ENCODE data around the gene RNF148. TPM values are rescaled to one million over a fixed set of nuclear protein-coding genes. Genes with fewer than 3 reads are reported as not detected.

The RNF148 gene
- total RNA-seq, 3 donors from 2014 or later: 1.3 to 11.8 (median 10.7) TPM

DNA sequence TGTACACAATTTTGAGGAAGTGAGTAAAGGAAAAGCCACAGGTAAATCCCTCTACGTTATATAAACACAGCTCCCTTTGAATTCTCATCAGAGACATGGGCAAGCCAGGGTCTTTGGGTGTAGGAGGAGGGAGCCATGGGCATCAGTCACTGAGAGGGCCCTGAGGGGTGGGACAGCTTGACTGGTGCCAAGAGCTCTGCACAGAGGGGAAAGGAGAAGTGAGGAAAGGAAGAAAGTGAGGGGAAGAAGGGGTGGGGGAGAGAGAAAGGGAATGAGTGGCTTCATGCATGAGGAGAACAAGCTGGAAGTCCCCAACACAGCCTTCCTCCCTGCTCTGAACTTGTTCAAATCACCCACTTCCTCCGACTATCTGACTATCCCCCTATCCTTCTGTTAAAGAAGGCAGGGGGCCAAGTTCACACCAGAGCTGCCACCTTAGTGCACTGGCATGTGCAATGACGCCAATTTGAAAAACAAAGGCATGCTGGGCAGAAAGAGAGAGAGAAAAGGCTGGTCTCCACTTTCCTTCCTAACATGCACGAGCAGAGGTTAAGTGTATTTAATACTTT is 16.4 kb upstream of the RNF148 start:
- DNase-seq (ENCODE audit: low spot score in 2 of 2): no peak
- H3K4me3 ChIP-seq: no peak overlapping the region
- H3K9me3 ChIP-seq: no peaks in the 10 kb centered on the region
- H3K36me3 ChIP-seq: no peaks in the 10 kb centered on the region
- no peaks in the 10 kb centered on the region for H3K4me1 ChIP-seq
- intact Hi-C loops (cut with DNase I; ENCODE audit: low total_unique reads): no loop called here
- TF ChIP-seq, protein P1, sequence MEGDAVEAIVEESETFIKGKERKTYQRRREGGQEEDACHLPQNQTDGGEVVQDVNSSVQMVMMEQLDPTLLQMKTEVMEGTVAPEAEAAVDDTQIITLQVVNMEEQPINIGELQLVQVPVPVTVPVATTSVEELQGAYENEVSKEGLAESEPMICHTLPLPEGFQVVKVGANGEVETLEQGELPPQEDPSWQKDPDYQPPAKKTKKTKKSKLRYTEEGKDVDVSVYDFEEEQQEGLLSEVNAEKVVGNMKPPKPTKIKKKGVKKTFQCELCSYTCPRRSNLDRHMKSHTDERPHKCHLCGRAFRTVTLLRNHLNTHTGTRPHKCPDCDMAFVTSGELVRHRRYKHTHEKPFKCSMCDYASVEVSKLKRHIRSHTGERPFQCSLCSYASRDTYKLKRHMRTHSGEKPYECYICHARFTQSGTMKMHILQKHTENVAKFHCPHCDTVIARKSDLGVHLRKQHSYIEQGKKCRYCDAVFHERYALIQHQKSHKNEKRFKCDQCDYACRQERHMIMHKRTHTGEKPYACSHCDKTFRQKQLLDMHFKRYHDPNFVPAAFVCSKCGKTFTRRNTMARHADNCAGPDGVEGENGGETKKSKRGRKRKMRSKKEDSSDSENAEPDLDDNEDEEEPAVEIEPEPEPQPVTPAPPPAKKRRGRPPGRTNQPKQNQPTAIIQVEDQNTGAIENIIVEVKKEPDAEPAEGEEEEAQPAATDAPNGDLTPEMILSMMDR (IDR thresholded peaks at IDR 0.05): no peak
- TF ChIP-seq POLR2AphosphoS5 (IDR thresholded peaks at IDR 0.05) (no peak), POLR2A (IDR thresholded peaks at IDR 0.05) (no peak)
- H3K27ac ChIP-seq: no peak overlapping the region
- no peaks in the 10 kb centered on the region for H3K27me3 ChIP-seq

DNA sequence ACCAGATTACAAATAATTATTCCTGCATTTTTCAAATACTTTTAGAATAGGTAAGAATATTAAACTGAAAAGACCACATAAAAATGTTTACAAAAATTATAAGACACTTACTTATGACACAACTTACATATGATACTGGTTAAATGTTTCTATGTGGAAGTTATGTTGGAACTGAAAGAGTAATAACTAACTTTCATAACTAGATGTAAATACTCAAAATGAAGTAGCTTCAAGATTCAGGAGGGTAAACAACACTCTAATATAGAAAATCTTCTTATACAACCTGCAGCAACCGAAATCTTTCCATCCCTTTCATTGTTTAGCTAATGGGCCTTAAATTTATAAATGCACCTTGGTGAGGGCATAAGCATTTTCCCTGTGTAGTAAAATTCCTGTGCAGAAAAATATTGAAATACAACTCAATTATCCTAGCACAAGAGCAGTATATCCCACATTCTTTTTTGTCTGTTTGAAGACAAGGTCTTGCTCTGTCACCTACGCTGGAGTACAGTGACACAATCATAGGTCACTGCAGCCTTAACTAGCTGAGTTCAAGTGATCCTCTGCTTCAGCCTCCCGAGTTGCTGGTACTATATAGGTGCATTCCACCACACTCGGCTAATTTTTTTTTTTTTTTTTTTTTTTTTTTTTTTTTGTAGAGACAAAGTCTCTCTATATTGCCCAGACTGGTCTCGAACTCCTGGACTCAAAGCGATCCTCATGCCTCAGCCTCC is 14.8 kb upstream of the RNF148 start:
- Histone ChIP-seq H3K4me3 (no peak overlapping the region), H3K36me3 (no peaks in the 10 kb centered on the region), H3K27me3 (no peaks in the 10 kb centered on the region), H3K9me3 (no peaks in the 10 kb centered on the region), H3K4me1 (no peaks in the 10 kb centered on the region), H3K27ac (no peak overlapping the region)
- no peak for DNase-seq (ENCODE audit: low spot score in 2 of 2)
- TF ChIP-seq, protein P1 (IDR thresholded peaks at IDR 0.05): no peak
- no peak for TF ChIP-seq POLR2A (IDR thresholded peaks at IDR 0.05)
- TF ChIP-seq POLR2AphosphoS5 (IDR thresholded peaks at IDR 0.05): no peak
- intact Hi-C loops (cut with DNase I; ENCODE audit: low total_unique reads): no loop called here

DNA sequence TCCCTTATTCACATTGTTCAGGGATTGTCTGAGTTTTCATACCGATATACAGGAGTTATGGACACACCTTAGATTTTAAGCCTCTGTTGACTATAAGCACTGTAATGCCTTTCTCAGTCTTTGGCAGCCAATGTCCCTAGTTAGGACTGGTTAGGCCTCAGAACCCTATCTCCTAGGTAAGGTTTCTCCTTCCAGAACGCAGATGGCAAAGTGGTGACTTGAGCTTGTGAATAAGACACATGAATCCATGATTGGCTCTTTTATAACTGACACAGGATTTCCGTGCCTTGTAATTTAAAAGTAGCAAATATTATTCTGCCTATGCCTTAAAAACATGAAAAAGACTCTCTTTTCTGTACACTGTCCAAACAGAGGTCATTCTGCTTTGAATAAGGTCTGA is 12.5 kb upstream of the RNF148 start:
- H3K27ac ChIP-seq: no peak overlapping the region
- H3K4me3 ChIP-seq: no peak overlapping the region
- H3K27me3 ChIP-seq: no peaks in the 10 kb centered on the region
- DNase-seq (ENCODE audit: low spot score in 2 of 2): no peak
- no peaks in the 10 kb centered on the region for H3K4me1 ChIP-seq
- TF ChIP-seq POLR2AphosphoS5 (IDR thresholded peaks at IDR 0.05) (no peak), POLR2A (IDR thresholded peaks at IDR 0.05) (no peak)
- TF ChIP-seq, protein P1 (IDR thresholded peaks at IDR 0.05): no peak
- no peaks in the 10 kb centered on the region for H3K36me3 ChIP-seq
- no peaks in the 10 kb centered on the region for H3K9me3 ChIP-seq
- intact Hi-C loops (cut with DNase I; ENCODE audit: low total_unique reads): no loop called here

DNA sequence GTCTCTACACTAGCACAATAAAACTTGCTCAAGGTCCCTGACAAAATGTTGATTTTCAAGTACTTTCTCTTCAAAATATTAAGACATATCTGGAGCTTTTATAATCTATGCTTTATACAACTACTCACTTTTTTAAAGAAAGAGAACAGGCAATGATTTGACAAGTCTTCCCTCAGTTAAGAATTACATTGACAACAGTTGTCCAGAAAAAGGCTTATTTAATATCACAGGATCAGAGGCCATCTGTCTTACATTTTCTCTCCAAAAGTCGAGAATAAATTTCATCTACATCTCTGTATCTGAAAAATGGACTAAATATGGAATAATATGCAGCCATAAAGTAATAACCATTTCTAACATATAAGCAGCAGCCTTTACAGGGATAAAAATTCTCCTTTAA is 8.2 kb upstream of the RNF148 start:
- H3K4me3 ChIP-seq: no peak overlapping the region
- TF ChIP-seq POLR2A (IDR thresholded peaks at IDR 0.05): no peak
- no peak for TF ChIP-seq POLR2AphosphoS5 (IDR thresholded peaks at IDR 0.05)
- TF ChIP-seq, protein P1 (IDR thresholded peaks at IDR 0.05): no peak
- H3K9me3 ChIP-seq: no peaks in the 10 kb centered on the region
- no peaks in the 10 kb centered on the region for H3K36me3 ChIP-seq
- H3K27me3 ChIP-seq: no peaks in the 10 kb centered on the region
- intact Hi-C loops (cut with DNase I; ENCODE audit: low total_unique reads): no loop called here
- H3K27ac ChIP-seq: no peak overlapping the region
- DNase-seq (ENCODE audit: low spot score in 2 of 2): no peak
- H3K4me1 ChIP-seq: no peaks in the 10 kb centered on the region

DNA sequence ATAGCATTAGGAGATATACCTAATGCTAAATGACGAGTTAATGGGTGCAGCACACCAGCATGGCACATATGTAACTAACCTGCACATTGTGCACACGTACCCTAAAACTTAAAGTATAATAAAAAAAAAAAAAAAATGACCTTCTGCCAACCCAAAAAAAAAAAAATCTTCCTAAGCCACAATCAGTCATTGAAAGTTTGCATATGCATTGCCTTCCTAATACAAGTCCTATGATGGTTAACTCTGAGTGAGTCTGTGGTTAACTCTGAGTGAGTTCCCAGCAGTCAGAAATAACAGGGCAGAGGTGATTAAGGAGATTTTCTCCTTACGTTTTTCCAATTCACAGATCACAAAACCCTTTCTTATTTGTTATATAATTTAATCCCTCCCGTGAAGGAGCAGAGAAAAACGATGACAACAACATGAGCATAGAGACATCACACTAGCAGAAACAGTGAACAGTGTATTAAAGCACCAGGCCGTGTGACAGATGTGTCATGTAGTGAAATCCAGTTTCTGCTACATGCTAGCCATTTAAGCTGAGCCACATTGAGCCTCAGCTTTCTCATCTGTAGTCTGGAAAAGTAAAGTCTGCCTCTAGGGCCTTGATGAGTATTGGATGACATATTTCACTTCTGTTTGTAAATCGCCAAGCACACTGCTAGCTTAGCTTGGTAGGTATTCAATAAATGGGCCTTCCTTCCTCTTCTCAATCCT is 7.4 kb upstream of the RNF148 start:
- Histone ChIP-seq H3K36me3 (no peaks in the 10 kb centered on the region), H3K4me1 (no peaks in the 10 kb centered on the region), H3K9me3 (no peaks in the 10 kb centered on the region), H3K27me3 (no peaks in the 10 kb centered on the region), H3K27ac (no peak overlapping the region), H3K4me3 (no peak overlapping the region)
- intact Hi-C loops (cut with DNase I; ENCODE audit: low total_unique reads): no loop called here
- DNase-seq (ENCODE audit: low spot score in 2 of 2): no peak
- TF ChIP-seq POLR2AphosphoS5 (IDR thresholded peaks at IDR 0.05): no peak
- TF ChIP-seq POLR2A (IDR thresholded peaks at IDR 0.05): no peak
- TF ChIP-seq, protein P1 (IDR thresholded peaks at IDR 0.05): no peak
